Measurements from ENCODE around the gene FAM3C.
"Not testable (repeated sequence)": the region's sequence is repeated elsewhere in the genome, so short reads cannot be mapped to it uniquely, and the experiment has no call there.

Gene FAM3C

DNA sequence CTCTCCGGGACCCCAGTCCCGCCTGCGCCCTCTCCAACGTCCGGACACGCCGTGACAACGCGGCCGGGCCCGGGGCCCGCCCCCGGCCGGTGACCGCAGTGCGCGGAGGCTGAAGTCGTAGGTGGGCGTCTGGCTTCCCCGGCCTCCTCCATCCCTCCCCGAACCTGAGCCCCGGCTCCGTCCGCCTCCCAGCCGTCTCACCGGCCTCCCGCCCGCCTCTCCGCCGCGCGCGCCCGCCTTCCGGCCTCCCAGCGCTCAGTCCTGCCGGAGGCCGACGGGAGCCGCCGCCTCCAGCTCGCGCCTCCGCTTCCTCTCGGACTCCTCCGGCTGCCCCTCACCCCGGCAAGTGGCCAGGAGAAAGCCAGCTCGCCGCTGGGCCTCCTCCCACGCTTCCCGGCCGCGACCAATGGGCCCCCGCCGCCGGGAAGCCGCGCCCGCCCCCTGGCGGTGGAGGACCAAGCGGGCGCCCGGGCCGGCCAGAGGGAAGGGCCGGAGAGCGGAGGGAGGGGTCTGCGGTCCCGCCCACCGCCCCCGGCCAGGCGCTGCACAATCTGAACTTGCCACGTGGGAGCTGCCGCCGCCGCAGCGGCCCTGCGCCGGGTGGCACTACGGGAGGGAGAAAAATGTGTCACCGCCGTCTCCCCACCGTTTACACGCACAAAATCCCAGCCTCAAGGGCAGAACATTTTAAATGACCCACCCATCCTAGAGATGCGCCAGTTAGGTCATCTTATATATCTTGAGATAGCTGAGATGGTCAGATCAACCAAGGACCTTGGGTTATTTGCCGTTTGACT is at the start of gene FAM3C:
TSS of gene FAM3C (minus strand) at position 348 of the 797 bp plus-strand sequence. CDS start 13,339 bp downstream, outside the sequence.
- DNase-seq (ENCODE audit: low spot score): peak; percentile 97

GRCh38 chr7:121442845-121443244 is 46.7 kb upstream of the FAM3C start:
- DNase-seq (ENCODE audit: low spot score): no peak

DNA sequence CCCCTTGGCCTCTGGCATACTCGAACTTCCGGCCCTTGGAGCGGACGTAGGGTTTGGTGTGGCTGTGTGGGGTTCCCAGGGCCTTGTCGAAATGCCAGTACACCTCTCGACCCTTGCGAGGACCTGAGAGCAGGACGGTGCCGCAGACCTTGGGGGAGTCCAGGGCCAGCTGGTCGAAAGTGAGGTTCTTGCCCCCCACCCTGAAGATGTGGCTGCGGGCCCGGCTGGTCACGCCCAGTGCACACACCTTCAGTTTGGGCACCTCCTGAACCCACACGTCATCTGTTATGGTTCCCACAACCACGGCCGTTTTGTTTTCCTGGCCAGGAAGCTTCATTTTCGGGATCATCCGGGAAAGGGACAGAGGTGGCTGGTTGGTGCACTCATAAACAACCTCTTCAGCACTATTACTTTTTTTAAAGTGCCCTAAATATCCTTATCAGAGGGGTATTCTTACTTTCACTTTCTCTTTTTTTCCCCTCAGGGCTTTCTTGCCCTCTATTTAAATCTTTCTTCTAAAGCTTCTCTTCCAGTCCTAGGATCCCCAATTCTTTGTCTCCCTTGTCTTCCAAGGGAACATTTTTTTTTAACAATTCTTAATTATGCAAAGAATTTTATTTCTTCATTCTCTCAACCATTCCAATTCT is 44.9 kb upstream of the FAM3C start:
- DNase-seq (ENCODE audit: low spot score): no peak

GRCh38 chr7:121438043-121438955 is 42.2 kb upstream of the FAM3C start:
- not testable (repeated sequence) for DNase-seq (ENCODE audit: low spot score)

GRCh38 chr7:121437470-121437869 is 41.4 kb upstream of the FAM3C start:
- DNase-seq (ENCODE audit: low spot score): no peak

GRCh38 chr7:121436688-121437087 is 40.6 kb upstream of the FAM3C start:
- DNase-seq (ENCODE audit: low spot score): no peak

DNA sequence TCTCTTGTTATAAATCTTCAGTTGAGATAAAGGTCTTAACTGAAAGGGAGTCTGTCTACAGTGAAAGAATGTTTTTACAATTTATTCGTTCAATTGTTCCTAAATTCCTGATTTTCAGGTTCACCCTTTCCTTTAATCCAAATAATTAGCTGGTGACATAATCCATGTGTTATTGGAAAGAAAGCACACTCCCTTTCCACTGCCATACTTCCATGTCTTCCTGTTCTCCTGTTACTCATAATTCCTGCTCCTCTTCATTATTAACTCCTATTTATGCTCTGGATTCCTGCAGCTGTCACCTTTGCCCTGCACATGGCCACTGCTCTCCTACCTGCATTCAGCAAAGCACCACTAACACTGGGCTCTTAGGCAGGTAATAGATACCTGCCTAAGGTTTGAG is 40.0 kb upstream of the FAM3C start:
- DNase-seq (ENCODE audit: low spot score): no peak

- no peak for DNase-seq (ENCODE audit: low spot score)
These were observed 37.7 kb upstream of the FAM3C start for GRCh38 chr7:121433775-121434174.

GRCh38 chr7:121432486-121432885 is 36.4 kb upstream of the FAM3C start:
- not testable (repeated sequence) for DNase-seq (ENCODE audit: low spot score)

GRCh38 chr7:121431996-121432395 is 35.9 kb upstream of the FAM3C start:
- DNase-seq (ENCODE audit: low spot score): no peak

DNA sequence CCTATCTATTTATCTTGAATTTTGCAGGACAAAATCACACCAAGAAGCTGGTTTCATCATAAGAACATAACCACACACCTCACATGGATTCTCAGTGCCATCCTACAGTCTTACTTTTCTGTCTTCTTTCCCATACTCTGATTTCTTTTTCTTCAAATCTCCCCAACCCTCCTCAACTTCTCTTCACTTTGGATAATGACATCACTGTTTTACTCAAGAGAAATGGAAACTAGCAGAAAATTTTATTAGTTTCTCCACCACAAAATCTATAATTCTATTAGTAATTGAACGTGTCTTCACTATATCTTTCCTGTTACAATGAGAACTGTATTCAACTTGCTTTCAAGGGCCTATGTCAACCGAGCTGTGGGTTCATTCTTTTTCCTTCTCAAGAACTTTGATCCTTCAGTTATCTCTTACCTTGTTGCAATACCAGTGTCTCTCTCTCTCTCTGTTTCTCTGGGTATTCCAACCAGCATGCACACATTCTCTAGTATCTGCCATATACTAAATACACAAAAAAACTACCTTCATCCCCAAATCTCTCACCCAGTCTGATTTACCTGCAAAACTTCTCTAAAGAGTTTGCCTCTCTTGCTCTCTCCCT is 35.4 kb upstream of the FAM3C start:
- no peak for DNase-seq (ENCODE audit: low spot score)

- no peak for DNase-seq (ENCODE audit: low spot score)
These were observed 34.5 kb upstream of the FAM3C start for GRCh38 chr7:121430558-121430957.

GRCh38 chr7:121429798-121430197 is 33.7 kb upstream of the FAM3C start:
- DNase-seq (ENCODE audit: low spot score): no peak

DNA sequence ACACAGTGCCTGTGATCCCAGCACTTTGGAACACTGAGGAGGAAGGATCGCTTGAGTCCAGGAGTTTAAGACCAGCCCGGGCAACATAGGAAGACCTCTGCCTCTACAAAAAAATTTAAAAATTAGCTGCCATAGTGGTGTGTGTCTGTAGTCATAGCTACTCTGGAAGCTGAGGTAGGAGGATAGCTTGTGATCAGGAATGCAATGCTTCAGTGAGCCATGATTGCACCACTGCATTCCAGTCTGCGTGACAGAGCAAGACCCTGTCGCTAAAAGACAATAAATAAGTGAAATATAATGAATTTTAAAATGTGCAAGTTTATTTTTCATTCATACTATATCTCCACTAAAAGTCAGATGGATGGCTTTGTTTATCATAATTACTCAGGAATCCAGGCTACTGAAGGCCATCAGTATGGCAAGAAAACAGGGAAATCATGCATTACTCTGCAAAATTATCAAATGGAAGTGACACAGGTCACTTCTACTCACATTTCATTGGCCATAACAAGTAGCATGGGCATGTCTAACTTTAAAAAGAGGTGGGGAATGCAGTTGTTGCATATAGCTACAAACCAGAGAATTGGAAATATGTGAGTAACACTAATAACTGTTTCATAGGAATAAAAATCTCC is 32.9 kb upstream of the FAM3C start:
- DNase-seq (ENCODE audit: low spot score): no peak

- DNase-seq (ENCODE audit: low spot score): not testable (repeated sequence)
These were observed 25.6 kb upstream of the FAM3C start for GRCh38 chr7:121421743-121422142.

GRCh38 chr7:121420976-121421375 is 24.9 kb upstream of the FAM3C start:
- no peak for DNase-seq (ENCODE audit: low spot score)

GRCh38 chr7:121419201-121420148 is 23.4 kb upstream of the FAM3C start:
- no peak for DNase-seq (ENCODE audit: low spot score)

GRCh38 chr7:121416533-121416932 is 20.4 kb upstream of the FAM3C start:
- DNase-seq (ENCODE audit: low spot score): no peak

DNA sequence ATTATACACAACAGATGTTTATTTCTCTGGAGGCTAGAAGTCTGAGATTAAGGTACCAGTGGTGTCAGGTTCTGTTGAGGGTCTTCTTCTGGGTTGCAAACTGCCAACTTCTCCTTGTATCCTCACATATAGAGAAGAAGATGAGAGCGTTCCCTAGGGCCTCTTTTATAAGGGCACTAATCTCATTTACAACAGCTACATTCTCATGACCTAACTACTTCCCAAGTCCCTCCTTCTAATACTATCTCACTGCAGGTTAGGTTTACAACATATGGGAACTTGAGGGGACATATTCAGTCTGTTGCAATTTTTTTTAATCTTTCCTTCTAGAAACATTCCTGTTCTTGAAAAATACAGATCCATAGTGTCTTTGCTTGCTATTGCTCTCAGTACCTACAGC is 18.3 kb upstream of the FAM3C start:
- no peak for DNase-seq (ENCODE audit: low spot score)

- no peak for DNase-seq (ENCODE audit: low spot score)
These were observed 15.5 kb upstream of the FAM3C start for GRCh38 chr7:121411597-121411979.

Measured in iPS-NIHi11 (cell line).